Measurements from ENCODE around the gene SIPA1L3. TPM values are rescaled to one million over a fixed set of nuclear protein-coding genes. Genes with fewer than 3 reads are reported as not detected.

SIPA1L3 gene
- total and polyA plus RNA-seq, 10 of the 15 experiments (the other 5 are each of a cell fraction or from before 2014, with no cell fraction given), result 0.24 to 66.2 (median 19.1) TPM

GRCh38 chr19:38221421-38221820 lies 314.4 kb downstream of the SIPA1L3 start (continued):
- TF ChIP-seq RELB (IDR thresholded peaks at IDR 0.05; ENCODE audit: low read depth) (no peak), ATF3 (IDR thresholded peaks at IDR 0.05; ENCODE audit: borderline replicate concordance, extremely low read depth, low read depth, low read length) (no peak), RAD51 (IDR thresholded peaks at IDR 0.05) (no peak), BACH1 (IDR thresholded peaks at IDR 0.05; ENCODE audit: borderline replicate concordance) (no peak), CEBPZ (IDR thresholded peaks at IDR 0.05; ENCODE audit: low read depth, low read length) (no peak), EZH2 (IDR thresholded peaks at IDR 0.05; ENCODE audit: borderline replicate concordance, control insufficient read depth, low read depth, low read length) (no peak)

Measured in GM12878 (cell line).